ENCODE measurements around the gene DECR2.

GRCh38 chr16:426906-427249 lies 25.2 kb downstream of the DECR2 start:
- TF ChIP-seq CTCF (tag by site-specific recombination; IDR thresholded peaks at IDR 0.05) (no peak), ZNF2 (tag by site-specific recombination; IDR thresholded peaks at IDR 0.05) (no peak), ZNF248 (tag by site-specific recombination; IDR thresholded peaks at IDR 0.05) (no peak), ATF2 (tag by site-specific recombination; IDR thresholded peaks at IDR 0.05; ENCODE audit: low read depth) (no peak), ZNF664 (tag by site-specific recombination; IDR thresholded peaks at IDR 0.05) (no peak), ELK4 (IDR thresholded peaks at IDR 0.05; ENCODE audit: borderline replicate concordance, low read depth, low read length) (no peak)
